ENCODE results near the gene CLEC3B.

- no peak for TF ChIP-seq CTCF (IDR thresholded peaks at IDR 0.05)
- no peak for TF ChIP-seq POLR2A (IDR thresholded peaks at IDR 0.05)
- peak in 1 of 2 donors; percentile 68 for TF ChIP-seq EP300 (IDR thresholded peaks at IDR 0.05)
Measured at GRCh38 chr3:44995142-44995770, 30.8 kb upstream of the CLEC3B start.

All from tibial nerve (tissue), 4 donors.